ENCODE results near the gene MROH2A.

- TF ChIP-seq CTCF (IDR thresholded peaks at IDR 0.05): no peak
- TF ChIP-seq MXD4 (CRISPR knock-in tag; IDR thresholded peaks at IDR 0.05; ENCODE audit: borderline replicate concordance): no peak
- no peak for TF ChIP-seq MAX (CRISPR knock-in tag; IDR thresholded peaks at IDR 0.05)
- no peak for TF ChIP-seq SP1 (CRISPR knock-in tag; conservative IDR thresholded peaks at IDR 0.05)
- TF ChIP-seq E2F5 (CRISPR knock-in tag; IDR thresholded peaks at IDR 0.05): no peak
- no peak for TF ChIP-seq KAT7 (CRISPR knock-in tag; IDR thresholded peaks at IDR 0.05; ENCODE audit: borderline replicate concordance)
- TF ChIP-seq MLX (CRISPR knock-in tag; IDR thresholded peaks at IDR 0.05): no peak
- no peak for TF ChIP-seq AFF4 (CRISPR knock-in tag; IDR thresholded peaks at IDR 0.05; ENCODE audit: borderline replicate concordance)
- no peak for TF ChIP-seq IRF1 (CRISPR knock-in tag; IDR thresholded peaks at IDR 0.05)
- TF ChIP-seq ESRRA (CRISPR knock-in tag; IDR thresholded peaks at IDR 0.05; ENCODE audit: borderline replicate concordance): no peak
Observed at GRCh38 chr2:233882353-233882752, 104.2 kb downstream of the MROH2A start.
